ENCODE data around the gene SMG5. TPM values are rescaled to one million over a fixed set of nuclear protein-coding genes. Genes with fewer than 3 reads are reported as not detected.

Gene SMG5
- polyA plus RNA-seq, 1 donor (not counting 4 experiments of a cell fraction or from before 2014, with no cell fraction given) = 22.4 TPM

- peak; percentile 40 for DNase-seq (ENCODE audit: low read depth, low spot score)
- peaks cover 24% of the 10 kb centered on the region for H3K4me1 ChIP-seq (ENCODE audit: control insufficient read depth, extremely low read depth, insufficient read depth, low read length)
- peaks cover 4 to 5% of the 10 kb centered on the region in 2 experiments for H3K36me3 ChIP-seq (ENCODE audit: control insufficient read depth in 2 of 2, extremely low read depth in 1 of 2, insufficient read depth in 2 of 2, low read length in 2 of 2)
- H3K27ac ChIP-seq (ENCODE audit: control insufficient read depth, insufficient read depth, low read length) = no peak overlapping the region
- H2AFZ ChIP-seq (ENCODE audit: control insufficient read depth, low read length) = no peak overlapping the region
- peak; percentile 95 for FAIRE-seq
- H3K79me2 ChIP-seq (ENCODE audit: control insufficient read depth, insufficient read depth, low read length) = no peaks in the 10 kb centered on the region
- peak overlapping the region; percentile 55 for H3K4me2 ChIP-seq (ENCODE audit: control insufficient read depth, extremely low read depth, insufficient read depth, low read depth, low read length)
- H3K9ac ChIP-seq (ENCODE audit: control insufficient read depth, extremely low read depth, insufficient read depth, low read length) = peak overlapping the region; percentile 44
- TF ChIP-seq CTCF (optimal IDR thresholded peaks at IDR 0.05 in 1 of 3, IDR thresholded peaks at IDR 0.05 in 1 of 3, conservative IDR thresholded peaks at IDR 0.05 in 1 of 3; ENCODE audit: extremely low read depth in 1 of 3, insufficient read depth in 2 of 3, low read length in 3 of 3) (no peak), EZH2 (IDR thresholded peaks at IDR 0.05; ENCODE audit: low read length) (no peak)
- H3K9me3 ChIP-seq (ENCODE audit: control insufficient read depth, low read depth, low read length) = no peaks in the 10 kb centered on the region
- dilution Hi-C loops (cut with MboI; ENCODE audit: extremely low pct_ligation_motif_present, low sequenced_read_pairs) = no loop called here
- H3K27me3 ChIP-seq (ENCODE audit: control insufficient read depth, extremely low read depth, insufficient read depth, low read length) = peaks cover 13% of the 10 kb centered on the region
- H3K4me3 ChIP-seq (ENCODE audit: control insufficient read depth in 2 of 3, extremely low read depth in 1 of 3, insufficient read depth in 2 of 3, low read depth in 1 of 3, low read length in 3 of 3) = no peak overlapping the region
- H3K9me1 ChIP-seq (ENCODE audit: control insufficient read depth, extremely low read depth, insufficient read depth, low read length) = no peaks in the 10 kb centered on the region
- no peaks in the 10 kb centered on the region for H4K20me1 ChIP-seq (ENCODE audit: control insufficient read depth, extremely low read depth, insufficient read depth, low read length)
Measured at GRCh38 chr1:156241311-156241811, 41.3 kb downstream of the SMG5 start.

DNA sequence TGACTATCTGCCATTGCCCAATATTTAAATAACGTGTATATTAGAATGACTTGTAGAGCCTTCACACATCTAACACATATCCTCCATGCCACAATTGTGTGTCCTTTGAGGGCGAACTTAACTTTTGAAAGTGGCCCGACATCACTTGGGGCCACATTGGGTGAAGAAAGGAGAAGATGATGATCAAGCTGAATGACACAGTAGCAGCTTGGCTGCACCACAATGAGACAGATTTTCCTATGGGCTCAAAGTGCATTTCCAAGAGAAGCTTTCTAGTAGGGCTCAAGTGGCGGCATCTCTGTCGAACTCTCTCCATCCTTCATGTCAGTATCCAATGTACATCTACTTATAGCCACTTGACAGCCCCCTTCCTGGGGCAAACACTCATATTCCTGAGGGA, 44.4 kb downstream of the SMG5 start:
- Histone ChIP-seq H3K27ac (ENCODE audit: control insufficient read depth, insufficient read depth, low read length) (no peak overlapping the region), H3K79me2 (ENCODE audit: control insufficient read depth, insufficient read depth, low read length) (no peaks in the 10 kb centered on the region), H3K9ac (ENCODE audit: control insufficient read depth, extremely low read depth, insufficient read depth, low read length) (no peak overlapping the region), H3K9me1 (ENCODE audit: control insufficient read depth, extremely low read depth, insufficient read depth, low read length) (no peaks in the 10 kb centered on the region), H3K4me3 (ENCODE audit: control insufficient read depth in 2 of 3, extremely low read depth in 1 of 3, insufficient read depth in 2 of 3, low read depth in 1 of 3, low read length in 3 of 3) (no peak overlapping the region), H3K27me3 (ENCODE audit: control insufficient read depth, extremely low read depth, insufficient read depth, low read length) (no peaks in the 10 kb centered on the region), H3K36me3 (ENCODE audit: control insufficient read depth in 2 of 2, extremely low read depth in 1 of 2, insufficient read depth in 2 of 2, low read length in 2 of 2) (peaks cover 4 to 11% of the 10 kb centered on the region in 2 experiments), H3K4me2 (ENCODE audit: control insufficient read depth, extremely low read depth, insufficient read depth, low read depth, low read length) (no peak overlapping the region), H2AFZ (ENCODE audit: control insufficient read depth, low read length) (no peak overlapping the region), H3K9me3 (ENCODE audit: control insufficient read depth, low read depth, low read length) (no peaks in the 10 kb centered on the region), H4K20me1 (ENCODE audit: control insufficient read depth, extremely low read depth, insufficient read depth, low read length) (no peaks in the 10 kb centered on the region), H3K4me1 (ENCODE audit: control insufficient read depth, extremely low read depth, insufficient read depth, low read length) (peaks cover 27% of the 10 kb centered on the region)
- TF ChIP-seq EZH2 (IDR thresholded peaks at IDR 0.05; ENCODE audit: low read length) (no peak), CTCF (optimal IDR thresholded peaks at IDR 0.05 in 1 of 3, IDR thresholded peaks at IDR 0.05 in 1 of 3, conservative IDR thresholded peaks at IDR 0.05 in 1 of 3; ENCODE audit: extremely low read depth in 1 of 3, insufficient read depth in 2 of 3, low read length in 3 of 3) (no peak)
- DNase-seq (ENCODE audit: low read depth, low spot score) (no peak), FAIRE-seq (no peak)
- dilution Hi-C loops (cut with MboI; ENCODE audit: extremely low pct_ligation_motif_present, low sequenced_read_pairs) = no loop called here
